ENCODE results near the gene IL22.
A peak's percentile ranks its signal among the peaks of the same experiment; 100 is the strongest.

The IL22 gene

GRCh38 chr12:68264158-68264855 is 10.9 kb upstream of the IL22 start:
- DNase-seq (ENCODE audit: low read depth in 4 of 4, low spot score in 1 of 4) = no peak

DNA sequence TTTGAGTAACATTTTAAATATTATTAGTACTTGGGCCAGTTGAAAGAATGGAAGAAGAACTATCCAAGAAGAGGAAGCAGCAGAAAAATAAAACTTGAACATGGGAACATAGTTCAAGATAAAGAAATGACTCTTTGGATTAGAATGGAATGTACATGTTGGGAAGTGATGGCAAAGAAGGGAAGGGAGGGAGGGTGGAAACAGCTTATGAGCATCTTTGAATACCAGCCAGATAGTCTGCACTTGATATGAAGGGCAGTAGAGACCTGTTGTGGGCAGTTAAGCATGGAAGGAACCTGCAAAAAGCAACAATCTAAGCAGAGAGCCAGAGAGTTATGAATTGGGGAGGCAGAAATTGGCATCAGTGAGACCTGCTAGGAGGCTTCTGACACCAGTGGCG is 10.0 kb upstream of the IL22 start:
- no peak for DNase-seq (ENCODE audit: low read depth in 4 of 4, low spot score in 1 of 4)

GRCh38 chr12:68261896-68262295 is 8.5 kb upstream of the IL22 start:
- DNase-seq (ENCODE audit: low read depth in 4 of 4, low spot score in 1 of 4) = no peak

DNA sequence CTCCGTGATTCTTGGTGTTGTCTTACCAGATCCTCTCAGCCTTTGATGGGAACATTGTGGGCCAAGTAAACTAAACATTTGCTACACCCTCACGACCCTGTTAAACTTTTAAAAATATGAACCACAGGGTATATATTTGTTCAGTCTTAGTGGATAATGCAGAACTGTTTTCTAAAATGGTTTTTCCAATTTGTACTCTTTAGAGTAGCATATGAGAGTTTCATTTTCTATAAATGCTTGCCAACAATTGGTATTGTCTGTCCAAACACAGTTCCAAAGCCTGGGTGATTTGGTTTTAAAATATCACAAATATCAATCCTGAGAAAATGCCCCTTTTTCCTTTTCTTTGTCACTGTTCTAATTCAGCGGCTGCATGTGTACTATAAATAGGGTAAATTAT is 6.7 kb upstream of the IL22 start:
- no peak for DNase-seq (ENCODE audit: low read depth in 4 of 4, low spot score in 1 of 4)

DNA sequence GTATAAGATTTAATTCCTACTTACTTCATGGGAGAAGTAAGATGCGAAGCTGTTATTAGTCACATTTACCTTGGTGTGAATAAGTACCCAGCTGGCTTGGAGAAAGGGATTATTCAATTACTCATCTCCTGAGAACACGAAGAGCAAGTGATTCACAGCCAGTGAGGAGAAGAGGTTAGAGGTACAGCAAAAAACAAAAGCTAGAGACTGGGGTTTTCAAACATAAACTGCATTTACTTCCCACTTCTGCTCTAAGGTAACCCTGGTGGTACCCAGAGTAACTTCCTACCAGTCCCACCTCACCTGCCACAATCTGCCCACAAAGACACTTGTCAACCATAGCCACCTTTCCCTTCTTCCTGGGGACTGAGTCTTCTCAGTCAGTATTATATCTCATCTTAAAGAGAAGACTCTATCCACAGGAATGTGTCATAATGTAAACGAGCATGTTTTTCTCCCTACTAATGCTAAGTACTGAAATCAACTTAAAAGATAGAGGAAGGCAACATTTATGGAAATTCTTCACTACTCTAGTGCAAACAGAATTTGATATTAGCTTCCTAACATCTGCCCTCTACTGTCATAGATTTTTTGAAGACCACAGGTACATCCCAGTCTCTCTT is 6.0 kb upstream of the IL22 start:
- DNase-seq (ENCODE audit: low read depth in 4 of 4, low spot score in 1 of 4) = no peak

DNA sequence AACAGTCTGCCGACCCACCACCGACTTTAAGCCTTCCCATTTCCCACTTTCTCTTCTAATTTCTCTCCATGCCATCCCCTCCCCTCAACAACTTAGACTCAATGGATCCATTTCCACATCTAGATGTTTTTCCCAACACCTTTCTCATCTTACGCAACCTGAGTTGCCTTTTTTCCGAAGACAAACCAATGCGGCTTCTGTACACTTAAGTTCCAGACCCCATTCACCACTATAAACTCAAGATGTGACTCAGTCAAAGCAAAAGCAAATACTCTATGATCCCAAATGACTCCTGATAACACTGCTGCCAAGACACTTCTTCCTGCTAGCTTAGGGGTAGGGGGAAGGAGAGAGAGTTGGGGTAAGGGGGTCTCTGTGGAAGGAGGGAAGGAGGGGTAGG is 1.3 kb downstream of the IL22 start:
- no peak for DNase-seq (ENCODE audit: low read depth in 4 of 4, low spot score in 1 of 4)

GRCh38 chr12:68250454-68250853 is 3.0 kb downstream of the IL22 start:
- no peak for DNase-seq (ENCODE audit: low read depth in 4 of 4, low spot score in 1 of 4)

DNA sequence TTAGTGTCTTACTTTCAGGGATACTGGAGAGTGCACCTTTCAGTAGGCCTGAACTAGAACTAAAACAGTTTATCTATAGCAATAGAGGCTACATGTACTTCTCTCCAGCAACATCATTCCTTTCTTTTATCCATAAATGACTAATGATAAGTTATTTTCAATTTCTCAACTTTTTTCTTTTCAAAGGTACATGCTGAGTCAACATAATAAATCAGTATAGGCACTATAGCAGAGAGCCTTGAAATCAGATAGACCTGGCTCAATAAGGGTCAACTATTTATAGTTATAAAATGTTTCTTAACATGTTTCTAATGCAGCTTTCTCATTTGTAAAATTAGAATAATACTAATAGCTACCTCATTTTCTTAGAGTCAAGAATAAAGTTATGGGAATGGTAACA is 5.6 kb downstream of the IL22 start:
- DNase-seq (ENCODE audit: low read depth in 4 of 4, low spot score in 1 of 4) = no peak

DNA sequence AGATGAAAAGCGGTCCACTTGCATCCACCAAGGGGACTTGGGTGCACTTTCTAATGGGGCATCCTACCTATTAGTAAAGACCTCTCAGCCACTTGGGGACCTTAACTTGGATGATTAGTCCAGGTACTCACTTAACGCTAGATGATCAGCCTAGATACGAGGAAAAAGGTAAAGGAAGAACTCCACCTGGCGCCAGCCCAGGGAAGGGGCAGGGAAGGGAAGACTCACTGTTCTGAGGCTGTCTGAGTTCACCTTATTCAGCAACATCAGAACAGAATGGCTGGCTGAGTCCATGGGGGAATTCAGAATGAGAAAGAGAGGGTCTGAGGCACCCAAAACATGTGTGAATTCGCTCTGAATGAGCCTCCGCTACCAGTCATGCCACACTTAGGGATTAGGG is 7.1 kb downstream of the IL22 start:
- no peak for DNase-seq (ENCODE audit: low read depth in 4 of 4, low spot score in 1 of 4)

DNA sequence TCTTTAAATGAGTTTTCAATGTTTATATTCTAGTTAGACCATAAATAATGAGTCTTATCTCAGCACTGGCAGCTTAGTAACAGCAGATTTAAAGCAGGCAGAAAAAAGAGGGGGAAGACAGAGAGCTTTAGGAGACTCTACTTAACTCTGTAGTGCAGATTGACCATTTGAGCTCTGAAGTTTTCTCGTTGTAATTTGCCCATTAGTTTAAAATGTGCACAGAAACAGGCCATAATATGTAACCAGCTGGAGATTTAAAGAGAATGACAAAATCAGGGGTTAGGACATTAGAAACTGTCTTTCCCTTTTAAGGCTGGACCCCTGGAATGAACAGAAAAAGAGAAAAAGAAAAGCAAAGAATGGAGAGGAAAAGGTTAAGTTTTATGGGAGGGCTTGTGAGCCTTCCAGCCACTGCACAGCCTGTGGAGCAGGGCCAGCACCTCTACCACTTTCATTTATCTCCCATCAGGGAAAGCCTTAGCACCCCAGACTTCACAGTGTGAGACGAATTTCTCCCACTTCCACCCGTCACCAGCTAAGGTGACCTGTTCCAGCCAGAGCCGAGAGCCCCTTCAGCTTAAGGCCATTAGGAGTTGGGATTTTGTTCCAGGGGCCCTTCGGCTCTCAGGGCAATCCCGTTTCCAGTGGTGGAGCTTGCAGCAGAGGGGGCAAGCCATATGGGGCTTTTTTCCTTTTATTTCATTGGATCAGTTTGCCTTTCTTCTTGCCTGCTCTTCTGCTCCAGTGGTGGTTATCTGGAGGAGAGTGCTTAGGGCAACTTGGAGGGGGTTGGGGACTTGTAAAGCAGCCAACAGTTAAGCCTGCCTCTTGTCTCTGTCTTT is 8.0 kb downstream of the IL22 start:
- no peak for DNase-seq (ENCODE audit: low read depth in 4 of 4, low spot score in 1 of 4)

- DNase-seq (ENCODE audit: low read depth in 4 of 4, low spot score in 1 of 4) = no peak
Measured at GRCh38 chr12:68242777-68243176, 10.6 kb downstream of the IL22 start.

DNA sequence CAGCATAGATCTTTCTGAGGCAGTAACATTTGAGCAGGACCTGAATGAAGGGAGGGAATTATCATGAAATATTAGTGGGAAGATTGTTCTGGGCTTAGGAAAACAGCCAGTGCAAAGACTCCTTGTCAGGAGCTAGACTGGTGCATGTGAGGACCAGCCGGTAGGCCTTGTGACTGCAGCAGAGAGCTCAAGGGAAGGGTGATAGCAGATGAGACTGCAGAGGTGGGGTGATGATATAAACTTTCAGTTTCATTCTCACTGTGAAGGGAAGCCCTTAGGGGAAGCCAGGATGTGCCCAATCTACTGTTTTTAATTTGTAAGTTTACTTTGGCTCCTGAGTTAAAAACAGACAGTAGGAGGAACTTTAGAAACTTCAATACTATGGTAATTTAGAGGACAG is 12.4 kb downstream of the IL22 start:
- DNase-seq (ENCODE audit: low read depth in 4 of 4, low spot score in 1 of 4) = peak in 2 of 4 experiments; percentile 28 to 35

DNA sequence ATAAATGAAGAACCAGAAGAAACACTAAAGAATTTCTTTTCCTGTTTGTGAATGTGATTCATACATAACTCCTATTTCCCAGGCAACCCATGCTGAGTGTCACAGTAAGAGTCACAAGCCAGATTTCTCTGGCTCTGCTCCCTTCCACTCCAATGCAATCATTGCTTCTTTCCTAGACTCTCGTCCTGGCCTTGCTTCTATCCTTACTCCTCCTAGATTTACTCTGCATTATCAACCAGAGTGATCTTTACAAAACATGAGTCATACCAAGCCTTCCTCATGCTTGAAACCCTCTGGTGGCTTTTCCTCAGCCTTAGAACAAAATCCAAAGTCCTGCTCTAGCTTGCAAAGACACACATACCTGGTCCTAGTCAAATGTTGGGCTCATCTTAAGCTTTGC is 13.3 kb downstream of the IL22 start:
- DNase-seq (ENCODE audit: low read depth in 4 of 4, low spot score in 1 of 4) = no peak

- no peak for DNase-seq (ENCODE audit: low read depth in 4 of 4, low spot score in 1 of 4)
Measured at GRCh38 chr12:68239309-68239982, 14.0 kb downstream of the IL22 start.

GRCh38 chr12:68237619-68238018 is 15.8 kb downstream of the IL22 start:
- DNase-seq (ENCODE audit: low read depth in 4 of 4, low spot score in 1 of 4) = no peak

- DNase-seq (ENCODE audit: low read depth in 4 of 4, low spot score in 1 of 4) = no peak
Measured at GRCh38 chr12:68237078-68237477, 16.3 kb downstream of the IL22 start.

DNA sequence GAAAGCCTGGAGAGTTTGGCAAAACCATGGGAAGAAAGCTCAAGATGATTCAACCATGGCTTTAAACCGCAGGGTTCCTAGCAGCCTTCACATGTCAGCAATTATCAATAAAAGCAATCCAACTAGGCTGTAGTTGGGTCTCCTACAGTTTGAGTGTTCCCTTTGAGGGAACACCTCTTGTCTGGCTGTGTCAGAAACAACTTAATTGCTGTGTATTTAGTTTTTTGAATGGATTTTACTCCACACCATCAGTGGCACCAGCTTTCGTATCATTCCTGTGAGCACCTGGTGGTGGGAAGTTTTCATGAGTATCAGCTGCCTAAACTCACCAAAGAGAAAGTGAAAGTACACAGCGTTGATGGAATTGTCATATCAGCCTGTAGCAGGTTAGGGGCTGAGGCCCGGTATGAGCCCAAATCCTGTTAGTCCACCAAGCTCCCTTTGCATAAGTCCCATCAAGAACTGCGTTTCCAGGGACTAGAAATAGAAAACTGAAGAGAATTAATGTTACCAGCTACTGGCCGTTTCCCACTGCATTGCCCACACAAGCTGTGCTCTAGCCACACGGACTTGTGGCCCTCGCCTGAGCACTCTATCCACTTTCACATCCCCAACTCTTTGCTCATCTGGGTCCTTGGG is 16.9 kb downstream of the IL22 start:
- no peak for DNase-seq (ENCODE audit: low read depth in 4 of 4, low spot score in 1 of 4)

DNA sequence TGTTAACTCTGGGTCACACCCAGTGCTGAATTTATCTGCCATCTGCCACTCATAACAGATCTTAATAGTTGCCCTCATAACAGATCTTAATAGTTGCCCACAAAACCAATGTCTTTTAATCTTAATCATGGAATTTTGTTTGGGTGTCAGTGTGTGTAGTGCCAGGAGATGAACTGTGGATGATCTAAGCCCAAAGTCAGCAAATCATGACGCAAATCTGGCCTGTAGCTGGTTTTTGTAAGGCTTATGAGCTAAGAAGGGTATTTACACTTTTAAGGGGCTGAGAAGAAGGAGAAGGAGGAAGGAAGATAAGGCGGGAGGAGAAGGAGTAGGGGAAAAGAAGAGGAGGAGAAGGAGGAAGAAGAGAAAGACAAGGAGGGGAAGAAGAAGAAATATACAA is 17.8 kb downstream of the IL22 start:
- no peak for DNase-seq (ENCODE audit: low read depth in 4 of 4, low spot score in 1 of 4)

DNA sequence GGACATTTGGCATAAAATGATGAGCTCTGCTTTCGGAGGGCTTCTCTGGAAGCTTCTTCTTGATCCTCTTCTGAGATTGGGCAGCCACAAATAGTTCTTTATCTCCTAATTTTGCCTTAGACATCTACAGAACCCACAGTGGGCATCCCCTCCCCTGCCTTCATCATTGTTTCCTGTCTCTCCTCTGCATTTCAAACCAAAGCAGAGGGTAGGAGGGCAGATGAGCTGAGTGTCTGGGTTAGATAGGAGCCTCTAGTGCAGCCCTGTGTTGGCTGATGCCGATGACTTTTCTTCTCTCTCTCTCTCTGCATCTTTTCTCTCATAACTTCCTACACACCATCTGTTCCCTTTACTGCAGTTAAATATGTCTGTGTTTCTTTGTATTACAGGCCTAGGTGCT is 19.3 kb downstream of the IL22 start:
- DNase-seq (ENCODE audit: low read depth in 4 of 4, low spot score in 1 of 4) = no peak

- DNase-seq (ENCODE audit: low read depth in 4 of 4, low spot score in 1 of 4) = no peak
Measured at GRCh38 chr12:68233498-68233897, 19.9 kb downstream of the IL22 start.

DNA sequence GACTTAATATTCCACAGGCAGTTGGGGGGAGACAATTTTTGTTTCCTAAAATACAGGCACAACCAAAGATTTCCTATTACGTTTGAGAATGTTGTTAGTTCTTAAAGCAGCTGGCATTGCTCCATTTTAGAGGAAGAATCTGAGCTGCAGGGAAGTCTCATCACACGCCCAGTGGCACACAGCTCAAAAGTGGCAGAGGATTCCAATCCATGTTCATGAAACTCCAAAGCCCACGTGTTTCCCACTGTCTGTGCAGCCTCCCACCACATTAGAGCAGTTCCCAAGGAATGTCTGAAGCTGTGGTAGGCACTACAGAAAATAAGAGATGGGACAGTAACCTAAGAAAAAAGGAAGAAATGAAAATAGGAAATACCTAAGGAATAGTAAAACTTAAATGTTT is 21.7 kb downstream of the IL22 start:
- DNase-seq (ENCODE audit: low read depth in 4 of 4, low spot score in 1 of 4) = no peak
